Measurements from ENCODE around the gene SNX8. TPM values are rescaled to one million over a fixed set of nuclear protein-coding genes. Genes with fewer than 3 reads are reported as not detected.

Gene SNX8
- total and polyA plus RNA-seq, 9 of the 15 experiments (the other 6 are each of a cell fraction or from before 2014, with no cell fraction given): 2.7 to 51.6 (median 16.9) TPM

- Histone ChIP-seq H3K4me3 (no peak overlapping the region), H3K9me1 (ENCODE audit: control insufficient read depth, insufficient read depth, low read length) (no peaks in the 10 kb centered on the region), H2AFZ (ENCODE audit: low read depth, low read length) (no peak overlapping the region), H3K9ac (ENCODE audit: insufficient read depth in 1 of 2, low read depth in 2 of 2, low read length in 2 of 2) (no peak overlapping the region), H3K4me1 (replicated peaks in 1 of 2; ENCODE audit: control insufficient read depth in 2 of 2, insufficient read depth in 2 of 2, low read length in 2 of 2) (peaks cover 0 to 15% of the 10 kb centered on the region in 2 experiments; a peak in 1 of 5 replicates), H3K79me2 (ENCODE audit: control insufficient read depth, insufficient read depth, low read length) (no peaks in the 10 kb centered on the region), H3K36me3 (ENCODE audit: control insufficient read depth, insufficient read depth, low read length) (peaks cover 64% of the 10 kb centered on the region; the same call in 2 of the 3 replicates), H3K27me3 (ENCODE audit: control insufficient read depth in 2 of 2, insufficient read depth in 2 of 2, low read length in 2 of 2) (no peaks in the 10 kb centered on the region), H3K9me3 (replicated peaks; ENCODE audit: control insufficient read depth, insufficient read depth, low read depth, low read length) (no peaks in the 10 kb centered on the region), H4K20me1 (replicated peaks; ENCODE audit: control insufficient read depth, insufficient read depth, low read length) (0 out of 2 replicates have a peak, but pooled peaks cover 3% of the 10 kb centered on the region), H3K4me2 (ENCODE audit: insufficient read depth, low read length) (no peak overlapping the region), H3K27ac (ENCODE audit: extremely low read depth, low read depth, low read length) (no peak overlapping the region)
- ChIA-PET CTCF (ENCODE audit: low intra/inter-chr PET ratio) (no interaction called here), POLR2A (interaction anchor here (1.3 to 2.1 kb wide), 2 partner anchors 8 to 22 kb away, joined by 3 to 5 read pairs; no protein-coding TSS in a partner anchor)
- 87% methylated on average over 20 of the region's 20 CpGs for WGBS (ENCODE audit: insufficient coverage, low coverage, missing lambda C conversion rate)
- BruUV-seq (replicated peaks): no TSS peak
- DNase-seq (ENCODE audit: extremely low read depth in 1 of 4, low spot score in 3 of 4) (no peak), FAIRE-seq (no peak), ATAC-seq (no peak)
- in situ Hi-C loops (cut with MboI): loop anchor here (10.0 kb wide), 1 partner anchor 618 kb away; no protein-coding TSS in a partner anchor
- intact Hi-C loops (cut with micrococcal nuclease): loop anchor here (10.0 kb wide), 1 partner anchor 628 kb away; the partner anchor contains the start of gene PSMG3
- TF ChIP-seq ZKSCAN3 (CRISPR knock-in tag; IDR thresholded peaks at IDR 0.05) (no peak), ZFP30 (CRISPR knock-in tag; IDR thresholded peaks at IDR 0.05; ENCODE audit: borderline replicate concordance) (no peak), ATF4 (CRISPR knock-in tag; IDR thresholded peaks at IDR 0.05) (no peak), MLX (CRISPR knock-in tag; conservative IDR thresholded peaks at IDR 0.05) (no peak)
Observed at GRCh38 chr7:2202901-2203765, 111.1 kb downstream of the SNX8 start.

Measured in K562 (cell line).